ENCODE measurements around the gene PAFAH2. TPM values are rescaled to one million over a fixed set of nuclear protein-coding genes. Genes with fewer than 3 reads are reported as not detected.

The PAFAH2 gene
- polyA plus RNA-seq, 4 donors = 17.1 to 22.2 (median 19.1) TPM

DNA sequence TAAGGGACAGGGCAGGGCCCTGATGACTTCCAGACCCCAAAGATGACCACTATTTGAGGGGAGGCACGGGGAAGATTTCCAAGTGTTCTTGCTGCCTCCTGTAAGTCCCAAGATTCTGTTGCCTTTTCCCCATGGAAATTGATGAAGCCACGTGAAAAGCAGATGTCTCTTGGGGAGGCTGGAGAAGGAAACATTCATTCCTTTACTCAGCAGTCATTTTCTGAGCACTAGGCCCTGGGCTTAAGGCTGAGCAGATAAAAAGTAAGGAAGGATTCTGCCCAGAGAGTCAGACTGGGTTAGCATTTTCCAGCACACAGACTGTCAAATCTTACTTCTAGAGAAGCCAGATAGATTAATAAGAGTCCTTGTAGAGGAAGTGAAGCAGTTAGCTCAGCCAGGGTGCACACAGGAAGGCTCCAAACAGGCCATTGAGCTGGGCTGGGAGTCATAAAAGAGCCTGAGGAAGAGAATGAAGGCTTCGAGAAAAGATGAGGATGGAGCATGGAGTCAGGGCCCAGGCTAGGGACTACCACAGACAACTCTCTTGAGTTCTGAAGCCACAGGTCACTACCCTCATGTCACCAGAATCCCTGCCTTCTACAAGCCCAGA lies 33.9 kb upstream of the PAFAH2 start:
- DNase-seq (ENCODE audit: low read depth in 4 of 4, low spot score in 3 of 4) = no peak

DNA sequence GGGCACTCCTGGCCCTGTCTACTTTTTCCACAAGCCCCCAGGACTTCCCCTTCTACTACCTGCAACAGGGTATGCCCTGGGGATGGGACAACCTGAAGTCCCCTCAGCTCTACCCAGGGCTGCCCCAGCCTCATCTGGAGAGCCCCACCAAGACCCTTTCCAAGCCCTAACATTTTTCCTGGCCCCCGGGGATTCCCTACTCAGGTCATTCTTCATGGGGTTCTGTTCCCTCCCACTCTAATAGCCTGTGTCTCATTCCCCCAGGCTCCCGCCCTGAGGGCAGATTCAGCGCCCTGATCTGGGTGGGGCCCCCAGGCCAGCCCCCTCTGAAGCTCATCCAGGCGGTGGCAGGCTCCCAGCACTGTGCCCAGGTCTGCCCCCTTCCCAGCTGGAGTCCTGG lies 33.3 kb upstream of the PAFAH2 start:
- no peak for DNase-seq (ENCODE audit: low read depth in 4 of 4, low spot score in 3 of 4)

- DNase-seq (ENCODE audit: low read depth in 4 of 4, low spot score in 3 of 4) = no peak
Observed at GRCh38 chr1:26029864-26030481, 32.1 kb upstream of the PAFAH2 start.

DNA sequence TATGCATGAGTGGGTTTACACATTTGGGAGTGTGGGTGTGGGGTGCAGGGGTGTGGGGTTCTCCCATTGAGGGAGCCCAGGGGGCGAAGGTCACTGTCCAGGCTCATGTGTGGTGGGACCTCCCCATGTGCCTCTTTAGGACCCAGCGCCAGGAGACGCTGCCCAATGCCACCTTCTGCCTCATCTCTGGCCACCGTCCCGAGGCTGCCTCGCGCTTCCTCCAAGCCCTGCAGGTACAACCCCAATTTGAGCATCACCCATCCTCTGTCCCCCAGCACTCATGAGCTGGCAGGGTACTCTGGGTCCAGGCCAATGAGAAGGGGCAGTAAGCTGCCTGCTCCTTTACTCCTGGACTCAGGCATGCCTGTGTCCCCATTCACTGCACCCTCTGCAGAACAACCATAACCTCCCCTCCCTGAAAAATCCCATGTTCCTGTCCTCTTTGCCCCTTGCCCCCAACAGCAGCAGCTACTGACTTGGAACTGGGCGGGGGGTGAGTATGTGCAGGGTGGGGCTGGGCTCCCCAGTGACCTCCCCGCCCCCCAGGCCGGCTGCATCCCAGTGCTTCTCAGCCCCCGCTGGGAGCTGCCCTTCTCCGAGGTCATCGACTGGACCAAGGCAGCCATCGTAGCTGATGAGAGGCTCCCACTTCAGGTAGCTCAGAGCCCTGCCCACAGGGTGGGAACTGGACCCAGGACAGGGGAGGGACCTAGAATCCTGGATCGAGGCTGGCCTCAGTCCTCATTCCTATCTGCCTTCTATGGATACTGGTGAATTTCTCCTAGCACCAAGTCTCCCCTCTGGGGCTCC lies 31.4 kb upstream of the PAFAH2 start:
- no peak for DNase-seq (ENCODE audit: low read depth in 4 of 4, low spot score in 3 of 4)

GRCh38 chr1:26028490-26028980 lies 30.7 kb upstream of the PAFAH2 start:
- DNase-seq (ENCODE audit: low read depth in 4 of 4, low spot score in 3 of 4) = no peak

GRCh38 chr1:26027716-26028489 lies 30.0 kb upstream of the PAFAH2 start:
- DNase-seq (ENCODE audit: low read depth in 4 of 4, low spot score in 3 of 4) = no peak

GRCh38 chr1:26025517-26025916 lies 27.7 kb upstream of the PAFAH2 start:
- DNase-seq (ENCODE audit: low read depth in 4 of 4, low spot score in 3 of 4) = no peak

- no peak for DNase-seq (ENCODE audit: low read depth in 4 of 4, low spot score in 3 of 4)
Observed at GRCh38 chr1:26025060-26025459, 27.2 kb upstream of the PAFAH2 start.

- DNase-seq (ENCODE audit: low read depth in 4 of 4, low spot score in 3 of 4) = no peak
Observed at GRCh38 chr1:26023826-26024225, 26.0 kb upstream of the PAFAH2 start.

DNA sequence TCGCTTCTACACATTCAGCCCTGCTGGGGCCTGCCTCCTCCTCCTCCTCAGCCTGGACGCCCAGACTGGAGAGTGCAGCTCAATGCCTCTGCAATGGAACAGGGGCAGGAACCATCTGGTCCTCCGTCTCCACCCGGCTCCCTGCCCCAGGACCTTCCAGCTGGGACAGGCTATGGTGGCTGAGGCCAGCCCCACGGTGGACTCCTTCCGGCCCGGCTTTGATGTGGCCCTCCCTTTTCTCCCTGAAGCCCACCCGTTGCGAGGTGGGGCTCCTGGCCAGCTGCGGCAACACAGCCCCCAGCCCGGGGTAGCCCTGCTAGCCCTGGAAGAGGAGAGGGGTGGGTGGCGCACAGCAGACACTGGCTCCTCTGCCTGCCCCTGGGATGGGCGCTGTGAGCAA lies 25.1 kb upstream of the PAFAH2 start:
- DNase-seq (ENCODE audit: low read depth in 4 of 4, low spot score in 3 of 4) = no peak

- DNase-seq (ENCODE audit: low read depth in 4 of 4, low spot score in 3 of 4) = no peak
Observed at GRCh38 chr1:26022404-26022779, 24.5 kb upstream of the PAFAH2 start.

DNA sequence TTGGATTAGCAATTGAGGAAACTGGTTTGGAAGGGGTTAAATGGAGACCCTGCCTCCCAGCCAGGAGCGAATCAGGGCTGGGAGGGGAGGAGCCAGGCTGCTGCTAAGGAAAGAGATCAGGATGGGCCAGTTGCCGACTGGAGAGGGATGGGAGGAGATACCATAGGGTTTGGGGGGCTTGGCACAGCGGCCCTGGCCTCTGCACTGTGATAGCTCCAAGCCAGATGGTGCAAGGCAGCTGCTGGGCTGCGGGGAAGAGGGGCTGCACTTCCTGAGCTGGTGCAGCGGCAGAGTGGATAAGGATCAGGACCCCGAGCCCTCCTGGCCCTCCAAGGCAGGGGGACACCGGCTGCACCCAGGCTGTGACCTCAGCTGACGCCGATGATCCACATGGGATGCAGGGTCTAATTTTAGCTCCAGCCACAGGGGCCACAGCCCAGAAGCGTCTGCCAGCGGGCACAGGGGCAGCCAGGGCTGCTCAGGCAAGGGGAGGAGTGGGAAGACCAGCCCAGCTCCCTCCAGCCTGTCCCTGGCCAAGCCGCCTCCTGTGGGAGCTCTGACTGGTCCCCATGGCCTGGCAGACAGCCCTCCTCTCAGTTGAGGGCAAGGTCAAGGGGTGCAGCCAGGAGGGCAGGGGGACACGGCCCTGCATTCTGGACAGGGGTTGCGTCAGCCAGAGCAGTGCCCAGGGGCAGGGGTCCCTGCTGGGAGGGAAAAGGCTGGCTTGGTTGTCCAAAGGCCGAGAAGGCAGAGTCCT lies 24.0 kb upstream of the PAFAH2 start, which contains the start of gene EXTL1:
EXTL1 (plus strand) TSS at position 129 of the 757 bp plus-strand sequence. CDS start 872 bp downstream, outside the sequence.
- DNase-seq (ENCODE audit: low read depth in 4 of 4, low spot score in 3 of 4) = peak in 1 of 4 donors; percentile 38

DNA sequence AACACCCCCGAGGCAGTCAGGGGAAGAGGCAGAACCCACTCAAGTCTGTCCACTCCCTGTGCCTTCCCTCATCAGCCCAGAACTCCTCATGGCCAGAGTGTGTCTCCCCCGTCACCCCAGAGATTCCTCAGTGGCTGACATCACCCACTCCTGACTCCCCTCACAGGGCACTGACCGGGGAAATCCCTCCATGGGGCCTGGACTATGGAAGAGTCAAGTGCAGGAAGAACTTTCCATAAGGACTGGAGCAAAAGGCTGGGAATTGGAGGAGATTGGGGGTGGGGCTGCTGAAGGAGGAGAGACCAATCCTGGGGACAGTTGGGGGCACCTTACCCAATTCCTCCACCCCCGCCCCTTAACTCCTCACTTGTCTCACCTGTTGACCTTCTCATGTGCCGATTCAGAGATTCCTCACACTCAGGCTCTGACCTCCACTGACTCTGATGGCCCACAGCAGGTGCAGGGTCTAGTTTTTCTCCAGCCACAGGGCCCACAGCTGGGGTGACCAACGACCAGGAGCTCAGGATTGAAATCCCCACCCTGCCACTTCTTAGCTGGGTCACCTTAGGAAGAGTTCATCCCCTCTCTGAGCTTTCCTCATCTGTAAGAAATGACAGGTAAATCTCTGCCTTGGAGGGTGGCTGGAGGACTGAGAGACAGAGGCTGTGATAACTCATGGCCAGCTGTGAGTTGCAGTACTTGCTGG lies 23.2 kb upstream of the PAFAH2 start:
- no peak for DNase-seq (ENCODE audit: low read depth in 4 of 4, low spot score in 3 of 4)

DNA sequence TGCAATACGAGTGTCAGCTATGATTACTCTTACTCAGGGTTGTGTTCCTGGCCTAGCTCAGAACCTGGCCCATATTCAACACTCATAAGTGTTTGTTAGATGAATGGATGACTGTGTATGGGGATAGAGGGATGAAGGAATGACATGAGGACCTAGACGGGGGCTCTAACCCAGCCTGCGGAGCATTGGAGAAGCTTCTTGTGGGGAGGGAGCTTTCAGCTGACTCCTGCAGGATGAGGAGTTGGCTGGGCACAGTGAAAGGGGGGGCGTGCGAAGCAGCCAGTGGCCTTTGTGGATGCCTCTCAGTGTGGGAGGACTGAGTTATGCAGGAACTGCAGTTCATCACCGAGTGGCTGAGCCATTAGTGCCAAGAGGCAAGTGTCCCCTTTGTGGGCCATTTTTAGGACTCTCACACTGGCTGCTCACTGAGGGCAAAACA lies 22.5 kb upstream of the PAFAH2 start:
- DNase-seq (ENCODE audit: low read depth in 4 of 4, low spot score in 3 of 4) = no peak

DNA sequence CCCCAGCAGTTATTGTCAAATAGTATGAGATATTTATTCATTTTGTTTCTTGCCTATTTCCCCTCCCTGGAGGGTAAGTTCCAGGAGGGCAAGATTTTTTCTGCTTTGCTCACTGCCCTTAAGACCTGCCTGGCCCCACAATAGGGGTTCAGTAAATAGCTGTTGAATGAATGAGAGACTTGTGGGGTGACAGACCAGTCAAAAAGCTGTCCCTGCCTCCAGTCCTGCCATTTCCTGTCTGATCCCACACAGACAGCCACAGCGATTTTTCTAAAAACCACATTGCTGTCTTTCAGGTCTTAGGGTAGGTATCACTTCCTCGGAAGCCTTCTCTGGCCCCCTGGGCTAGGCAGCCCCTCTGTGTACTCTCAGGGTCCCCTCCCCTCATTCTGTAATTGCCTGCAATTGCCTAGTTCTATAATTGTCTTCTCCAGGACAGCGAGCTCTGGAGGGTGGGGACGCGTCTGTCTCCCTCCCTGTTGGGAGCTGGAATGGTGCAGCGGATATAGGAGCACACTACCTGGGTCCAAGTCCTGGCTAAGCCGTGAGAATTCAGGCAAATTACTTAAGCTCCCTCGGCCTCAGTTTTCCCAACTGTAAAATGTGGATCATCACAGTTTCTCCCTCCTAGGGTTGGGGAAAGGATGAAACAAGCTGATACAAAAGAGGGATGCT lies 21.9 kb upstream of the PAFAH2 start:
- no peak for DNase-seq (ENCODE audit: low read depth in 4 of 4, low spot score in 3 of 4)

DNA sequence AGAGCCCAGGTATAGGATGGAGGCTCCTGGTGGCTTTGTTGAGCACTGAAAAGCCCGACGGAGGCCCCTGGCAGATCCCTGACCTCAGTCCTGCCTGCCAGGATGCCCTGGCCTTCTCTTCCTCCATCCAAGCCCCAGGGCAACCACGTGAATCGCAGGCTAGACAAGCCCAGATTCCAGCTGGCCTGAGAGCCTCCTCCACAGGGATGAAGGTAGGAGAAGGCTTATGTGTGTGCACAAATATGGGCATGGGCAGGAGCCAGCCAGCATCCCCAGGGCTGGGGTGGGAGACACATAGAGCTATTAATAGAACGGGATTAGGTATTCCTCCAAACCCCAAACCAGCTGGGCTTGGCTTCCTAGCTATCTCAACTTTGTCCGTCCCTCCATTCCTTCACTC lies 19.7 kb upstream of the PAFAH2 start:
- DNase-seq (ENCODE audit: low read depth in 4 of 4, low spot score in 3 of 4) = no peak

GRCh38 chr1:26016953-26017545 lies 19.2 kb upstream of the PAFAH2 start:
- no peak for DNase-seq (ENCODE audit: low read depth in 4 of 4, low spot score in 3 of 4)

DNA sequence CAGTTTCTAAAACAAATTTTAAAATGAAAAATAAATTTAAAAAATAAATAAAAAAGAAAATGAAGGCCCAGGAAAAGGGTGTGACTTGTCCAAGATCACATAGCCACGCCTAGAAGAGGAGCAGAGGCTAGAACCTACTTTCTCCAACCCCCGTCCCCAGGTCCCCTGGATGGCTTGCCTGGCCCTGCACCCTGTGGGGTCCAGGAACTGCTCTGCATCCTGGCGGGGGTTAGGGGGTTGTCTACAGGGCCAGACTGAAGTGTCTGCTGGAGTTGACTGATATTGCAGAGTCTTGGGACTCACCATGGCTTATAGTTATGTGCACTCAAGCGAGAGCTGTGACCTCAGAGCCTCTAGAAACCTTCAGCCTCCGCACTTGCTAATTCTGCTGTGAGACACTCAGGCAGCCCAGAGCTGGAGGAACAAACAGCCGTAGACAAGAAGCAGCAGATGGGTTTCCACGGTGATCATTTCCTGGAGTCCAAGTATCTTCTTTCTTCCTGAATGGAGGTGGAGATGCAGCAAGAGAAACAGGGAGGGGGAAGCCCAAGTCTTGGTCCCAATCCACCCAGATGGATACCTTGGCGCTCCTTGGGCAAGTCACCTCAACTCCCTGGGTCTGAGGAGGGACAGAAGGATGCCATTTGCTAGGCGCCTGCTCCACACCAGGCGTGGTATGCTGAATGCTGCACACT lies 18.5 kb upstream of the PAFAH2 start:
- DNase-seq (ENCODE audit: low read depth in 4 of 4, low spot score in 3 of 4) = no peak
